ENCODE data around the gene SRSF3.

The SRSF3 gene

DNA sequence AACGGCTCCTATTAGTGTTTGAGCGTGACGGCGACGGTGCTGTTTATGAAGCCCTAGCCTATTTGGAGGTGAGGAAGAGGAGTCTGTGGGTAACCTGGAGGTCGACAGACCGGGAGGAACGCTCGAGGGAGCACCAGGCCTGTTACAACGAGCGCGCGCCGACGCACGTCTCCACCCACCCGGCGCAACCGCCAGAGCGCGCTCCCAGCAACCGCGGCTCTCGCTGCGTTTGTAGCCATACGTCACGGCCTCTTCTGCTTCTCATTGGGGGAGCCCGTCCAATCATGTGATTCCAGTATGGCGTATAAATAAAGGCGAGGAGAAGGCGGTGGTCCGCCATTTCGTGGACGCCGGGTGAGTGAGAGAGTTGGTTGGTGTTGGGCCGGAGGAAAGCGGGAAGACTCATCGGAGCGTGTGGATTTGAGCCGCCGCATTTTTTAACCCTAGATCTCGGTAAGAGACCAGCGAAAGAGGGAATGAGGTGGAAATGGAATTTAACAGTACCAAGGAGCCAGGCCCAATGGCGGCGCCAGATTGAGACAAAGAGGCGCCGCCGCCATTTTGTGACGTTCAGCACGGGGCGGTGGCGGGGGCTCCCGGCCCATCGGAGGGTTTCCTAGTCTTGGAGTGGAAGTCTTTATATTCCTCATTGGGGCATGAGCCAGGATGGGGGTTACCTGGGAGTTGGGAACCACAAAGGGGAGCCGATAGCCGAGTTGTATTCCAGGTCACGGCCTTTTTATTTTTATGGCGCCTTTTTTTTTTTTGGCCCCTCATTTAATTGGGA is at the start of gene SRSF3:
SRSF3 (plus strand) TSS at position 334 of the 787 bp plus-strand sequence. CDS start 2,401 bp downstream, outside the sequence.
- DNase-seq (ENCODE audit: low read depth): peak; percentile 99
- TF ChIP-seq, protein P1, sequence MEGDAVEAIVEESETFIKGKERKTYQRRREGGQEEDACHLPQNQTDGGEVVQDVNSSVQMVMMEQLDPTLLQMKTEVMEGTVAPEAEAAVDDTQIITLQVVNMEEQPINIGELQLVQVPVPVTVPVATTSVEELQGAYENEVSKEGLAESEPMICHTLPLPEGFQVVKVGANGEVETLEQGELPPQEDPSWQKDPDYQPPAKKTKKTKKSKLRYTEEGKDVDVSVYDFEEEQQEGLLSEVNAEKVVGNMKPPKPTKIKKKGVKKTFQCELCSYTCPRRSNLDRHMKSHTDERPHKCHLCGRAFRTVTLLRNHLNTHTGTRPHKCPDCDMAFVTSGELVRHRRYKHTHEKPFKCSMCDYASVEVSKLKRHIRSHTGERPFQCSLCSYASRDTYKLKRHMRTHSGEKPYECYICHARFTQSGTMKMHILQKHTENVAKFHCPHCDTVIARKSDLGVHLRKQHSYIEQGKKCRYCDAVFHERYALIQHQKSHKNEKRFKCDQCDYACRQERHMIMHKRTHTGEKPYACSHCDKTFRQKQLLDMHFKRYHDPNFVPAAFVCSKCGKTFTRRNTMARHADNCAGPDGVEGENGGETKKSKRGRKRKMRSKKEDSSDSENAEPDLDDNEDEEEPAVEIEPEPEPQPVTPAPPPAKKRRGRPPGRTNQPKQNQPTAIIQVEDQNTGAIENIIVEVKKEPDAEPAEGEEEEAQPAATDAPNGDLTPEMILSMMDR (conservative IDR thresholded peaks at IDR 0.05; ENCODE audit: low read depth, low read length): peak; percentile 49
- peak within 1 kb of the TSS; percentile 91 for H3K4me3 ChIP-seq (ENCODE audit: low read depth, low read length)

DNA sequence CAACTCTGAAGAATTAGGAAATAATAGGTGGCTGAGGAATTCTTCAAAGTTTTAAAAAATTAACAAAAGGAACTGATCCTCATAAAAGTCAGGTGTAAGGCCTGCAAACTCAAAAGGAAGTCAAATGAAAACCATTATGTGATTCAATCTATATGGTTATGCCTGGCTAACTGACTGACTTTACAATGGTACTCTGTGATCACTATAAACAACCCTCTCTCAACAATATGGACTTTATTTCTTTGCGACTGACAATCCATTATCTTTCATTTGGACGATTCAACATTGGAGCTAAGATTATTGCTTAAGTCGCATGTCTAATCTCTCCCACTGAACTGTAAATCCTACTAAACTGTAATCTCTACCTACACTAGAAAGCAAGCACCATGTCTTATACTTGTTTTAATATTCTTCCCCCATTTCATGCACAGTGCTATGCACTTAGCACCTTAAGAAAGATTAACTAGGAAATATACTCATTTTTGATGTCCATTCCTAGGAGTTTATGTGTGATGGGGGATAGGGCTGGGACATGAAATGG is 48.3 kb upstream of the SRSF3 start:
- TF ChIP-seq, protein P1 (conservative IDR thresholded peaks at IDR 0.05; ENCODE audit: low read depth, low read length): no peak
- DNase-seq (ENCODE audit: low read depth): no peak
- peak overlapping the region; percentile 97 for H3K4me3 ChIP-seq (ENCODE audit: low read depth, low read length)

DNA sequence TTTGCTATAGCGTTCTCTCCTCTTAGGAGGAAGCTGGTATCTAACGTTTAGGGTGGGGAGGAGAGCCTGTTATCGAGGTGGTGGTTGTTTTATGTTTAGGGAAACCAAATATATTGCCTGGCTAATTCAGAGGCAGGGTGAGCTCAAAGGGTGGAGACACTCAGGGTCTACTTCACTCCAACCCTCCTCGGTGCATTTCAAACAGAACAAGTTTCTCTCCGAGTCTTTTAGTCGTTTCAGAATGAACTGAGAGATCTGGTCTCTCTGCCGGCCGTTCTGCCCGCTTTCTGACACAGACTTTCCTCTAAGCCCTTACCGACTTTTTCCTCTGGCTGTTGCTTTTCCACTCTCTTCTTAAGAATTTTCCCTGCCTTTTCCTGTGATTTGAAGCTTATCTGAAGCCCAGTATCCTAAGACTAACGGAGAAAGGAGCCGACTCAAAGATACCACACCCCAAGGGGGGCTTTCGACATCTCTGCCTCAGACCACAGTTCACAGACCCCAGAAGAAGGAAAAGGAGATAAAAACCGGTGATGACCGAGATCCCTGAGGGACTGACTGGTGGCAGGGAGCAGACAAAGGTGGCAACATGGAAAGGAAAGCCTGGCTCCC is 47.7 kb upstream of the SRSF3 start:
- peak overlapping the region; percentile 97 for H3K4me3 ChIP-seq (ENCODE audit: low read depth, low read length)
- TF ChIP-seq, protein P1 (conservative IDR thresholded peaks at IDR 0.05; ENCODE audit: low read depth, low read length): no peak
- DNase-seq (ENCODE audit: low read depth): peak; percentile 50

DNA sequence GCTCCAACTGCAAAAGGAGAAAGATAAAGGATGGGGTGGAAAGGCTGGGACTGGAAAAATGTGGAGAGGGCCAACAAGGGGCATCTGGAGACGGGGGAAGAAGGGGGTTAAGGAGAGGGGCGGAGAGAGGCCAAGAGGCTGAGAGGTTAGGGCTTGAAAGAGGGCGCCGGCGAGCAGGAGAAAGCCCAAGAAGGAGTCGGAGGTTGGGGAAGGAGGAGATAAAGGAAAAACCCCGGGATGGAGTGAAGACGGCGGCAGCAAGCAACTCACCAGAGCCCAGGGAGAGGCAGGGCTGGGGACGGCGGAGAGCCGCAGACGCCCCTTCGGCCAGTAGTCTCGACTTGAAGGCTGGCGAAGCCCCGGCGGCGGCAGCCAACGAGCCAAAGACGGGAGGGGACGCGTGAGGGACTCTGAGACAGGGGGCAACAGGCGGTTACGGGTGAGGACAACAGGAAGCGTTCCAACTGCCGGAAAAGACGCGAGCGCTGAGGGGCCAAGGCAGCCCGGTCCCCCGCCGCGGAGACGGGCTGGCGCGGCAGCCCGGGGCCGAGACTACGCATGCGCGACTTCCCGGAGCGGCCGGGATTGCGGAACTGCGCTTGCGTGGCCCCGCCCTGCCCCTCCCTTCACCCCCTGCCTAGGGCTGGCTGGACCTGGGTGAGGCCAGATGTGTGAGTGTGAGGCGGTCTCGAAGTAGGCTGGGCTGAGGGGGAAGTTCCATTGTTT is 47.1 kb upstream of the SRSF3 start, which contains the start of gene STK38:
STK38 (minus strand) TSS at position 560 of the 726 bp plus-strand sequence. CDS start 7,277 bp downstream, outside the sequence.
- peak; percentile 89 for DNase-seq (ENCODE audit: low read depth)
- TF ChIP-seq, protein P1 (conservative IDR thresholded peaks at IDR 0.05; ENCODE audit: low read depth, low read length): no peak
- peak within 1 kb of the TSS; percentile 97 for H3K4me3 ChIP-seq (ENCODE audit: low read depth, low read length)

DNA sequence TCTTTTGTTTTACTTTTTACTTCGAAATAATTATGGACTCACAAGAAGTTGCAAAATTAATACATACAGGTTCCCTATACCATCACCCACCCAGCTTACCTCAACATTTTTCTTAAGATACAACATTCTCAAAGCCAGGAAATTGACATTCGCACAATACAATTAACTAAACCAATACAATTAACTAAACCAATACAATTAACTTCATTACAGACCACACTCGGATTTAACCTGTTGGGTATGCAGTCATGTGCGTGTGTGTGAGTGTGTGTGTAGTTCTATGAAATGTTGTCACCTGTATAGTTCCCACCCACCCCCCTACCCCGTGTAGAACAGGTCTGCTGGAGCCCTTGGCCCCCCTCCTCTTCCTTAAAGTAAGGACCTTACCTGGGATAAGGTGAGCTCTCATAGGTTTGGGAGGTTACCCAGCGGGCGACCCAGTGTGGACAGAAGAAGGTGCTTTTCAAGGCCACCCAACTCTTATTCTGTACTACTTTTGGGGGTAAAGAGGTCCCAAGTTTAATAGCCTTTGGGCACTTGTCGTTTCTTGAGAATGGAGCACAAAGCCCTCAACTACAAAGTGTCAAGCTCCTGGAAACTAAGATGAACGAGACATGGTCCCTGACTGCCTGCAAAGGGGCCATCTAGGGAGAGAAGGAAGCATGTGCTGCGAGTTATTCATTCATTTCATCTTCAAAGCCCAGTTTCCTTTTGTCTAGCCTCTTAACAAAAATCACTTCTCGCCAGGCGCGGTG is 46.3 kb upstream of the SRSF3 start:
- peak overlapping the region; percentile 97 for H3K4me3 ChIP-seq (ENCODE audit: low read depth, low read length)
- TF ChIP-seq, protein P1 (conservative IDR thresholded peaks at IDR 0.05; ENCODE audit: low read depth, low read length): no peak
- no peak for DNase-seq (ENCODE audit: low read depth)

DNA sequence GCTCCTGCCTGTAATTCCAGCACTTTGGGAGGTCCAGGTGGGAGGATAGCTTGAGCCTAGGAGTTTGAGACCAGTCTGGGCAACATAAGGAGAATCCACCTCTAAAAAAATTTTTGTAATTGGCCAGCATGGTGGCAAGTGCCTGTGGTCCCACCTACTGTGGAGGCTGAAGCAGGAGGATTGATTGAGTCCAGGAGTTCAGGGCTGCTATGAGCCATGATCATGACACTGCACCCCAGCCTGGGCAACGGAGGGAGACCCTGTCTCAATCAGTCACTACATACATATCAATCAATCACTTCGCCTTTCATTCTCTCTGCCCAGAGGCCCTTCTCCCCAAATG is 45.8 kb upstream of the SRSF3 start:
- no peak overlapping the region for H3K4me3 ChIP-seq (ENCODE audit: low read depth, low read length)

More for the DNA sequence above, 45.8 kb upstream of the SRSF3 start:
- TF ChIP-seq, protein P1 (conservative IDR thresholded peaks at IDR 0.05; ENCODE audit: low read depth, low read length): no peak
- no peak for DNase-seq (ENCODE audit: low read depth)
